ENCODE data around the gene ERGIC3.

The ERGIC3 gene

GRCh38 chr20:35575958-35576357, 34.1 kb downstream of the ERGIC3 start:
- Histone ChIP-seq H3K4me1 (ENCODE audit: control insufficient read depth in 2 of 2, insufficient read depth in 2 of 2, low read length in 2 of 2) (peaks cover 10 to 12% of the 10 kb centered on the region in 2 donors), H3K9ac (ENCODE audit: low read depth in 1 of 2, low read length in 2 of 2) (no peak overlapping the region), H3K27me3 (ENCODE audit: control insufficient read depth in 2 of 2, insufficient read depth in 2 of 2, low read length in 2 of 2) (no peaks in the 10 kb centered on the region), H3K9me3 (ENCODE audit: control insufficient read depth in 2 of 2, low read length in 2 of 2) (no peaks in the 10 kb centered on the region), H3K27ac (ENCODE audit: low read depth in 2 of 2, low read length in 2 of 2) (peak overlapping the region; percentile 68), H3K36me3 (ENCODE audit: control insufficient read depth in 2 of 2, insufficient read depth in 2 of 2, low read length in 2 of 2) (no peaks in the 10 kb centered on the region), H3K4me3 (ENCODE audit: low read length in 2 of 2) (peak overlapping the region; percentile 9 to 26)

- no peaks in the 10 kb centered on the region for H3K27me3 ChIP-seq (ENCODE audit: control insufficient read depth in 2 of 2, insufficient read depth in 2 of 2, low read length in 2 of 2)
- H3K9me3 ChIP-seq (ENCODE audit: control insufficient read depth in 2 of 2, low read length in 2 of 2), result no peaks in the 10 kb centered on the region
- peaks cover 10 to 12% of the 10 kb centered on the region in 2 donors for H3K4me1 ChIP-seq (ENCODE audit: control insufficient read depth in 2 of 2, insufficient read depth in 2 of 2, low read length in 2 of 2)
- no peak overlapping the region for H3K4me3 ChIP-seq (ENCODE audit: low read length in 2 of 2)
- no peaks in the 10 kb centered on the region for H3K36me3 ChIP-seq (ENCODE audit: control insufficient read depth in 2 of 2, insufficient read depth in 2 of 2, low read length in 2 of 2)
- no peak overlapping the region for H3K27ac ChIP-seq (ENCODE audit: low read depth in 2 of 2, low read length in 2 of 2)
- H3K9ac ChIP-seq (ENCODE audit: low read depth in 1 of 2, low read length in 2 of 2), result no peak overlapping the region
These were observed 34.9 kb downstream of the ERGIC3 start for GRCh38 chr20:35576816-35577215.

GRCh38 chr20:35578469-35578868, 36.6 kb downstream of the ERGIC3 start:
- Histone ChIP-seq H3K36me3 (ENCODE audit: control insufficient read depth in 2 of 2, insufficient read depth in 2 of 2, low read length in 2 of 2) (no peaks in the 10 kb centered on the region), H3K4me3 (ENCODE audit: low read length in 2 of 2) (no peak overlapping the region), H3K4me1 (ENCODE audit: control insufficient read depth in 2 of 2, insufficient read depth in 2 of 2, low read length in 2 of 2) (peaks cover 10 to 12% of the 10 kb centered on the region in 2 donors), H3K9me3 (ENCODE audit: control insufficient read depth in 2 of 2, low read length in 2 of 2) (no peaks in the 10 kb centered on the region), H3K9ac (ENCODE audit: low read depth in 1 of 2, low read length in 2 of 2) (no peak overlapping the region), H3K27ac (ENCODE audit: low read depth in 2 of 2, low read length in 2 of 2) (no peak overlapping the region), H3K27me3 (ENCODE audit: control insufficient read depth in 2 of 2, insufficient read depth in 2 of 2, low read length in 2 of 2) (no peaks in the 10 kb centered on the region)

- Histone ChIP-seq H3K36me3 (ENCODE audit: control insufficient read depth in 2 of 2, insufficient read depth in 2 of 2, low read length in 2 of 2) (no peaks in the 10 kb centered on the region), H3K4me3 (ENCODE audit: low read length in 2 of 2) (no peak overlapping the region), H3K9me3 (ENCODE audit: control insufficient read depth in 2 of 2, low read length in 2 of 2) (no peaks in the 10 kb centered on the region), H3K27ac (ENCODE audit: low read depth in 2 of 2, low read length in 2 of 2) (no peak overlapping the region), H3K9ac (ENCODE audit: low read depth in 1 of 2, low read length in 2 of 2) (no peak overlapping the region), H3K4me1 (ENCODE audit: control insufficient read depth in 2 of 2, insufficient read depth in 2 of 2, low read length in 2 of 2) (peaks cover 10 to 12% of the 10 kb centered on the region in 2 donors), H3K27me3 (ENCODE audit: control insufficient read depth in 2 of 2, insufficient read depth in 2 of 2, low read length in 2 of 2) (no peaks in the 10 kb centered on the region)
These were observed 37.3 kb downstream of the ERGIC3 start for GRCh38 chr20:35579196-35579595.

- no peaks in the 10 kb centered on the region for H3K9me3 ChIP-seq (ENCODE audit: control insufficient read depth in 2 of 2, low read length in 2 of 2)
- no peak overlapping the region for H3K4me3 ChIP-seq (ENCODE audit: low read length in 2 of 2)
- no peaks in the 10 kb centered on the region for H3K27me3 ChIP-seq (ENCODE audit: control insufficient read depth in 2 of 2, insufficient read depth in 2 of 2, low read length in 2 of 2)
- H3K9ac ChIP-seq (ENCODE audit: low read depth in 1 of 2, low read length in 2 of 2), result no peak overlapping the region
- H3K4me1 ChIP-seq (ENCODE audit: control insufficient read depth in 2 of 2, insufficient read depth in 2 of 2, low read length in 2 of 2), result no peaks in the 10 kb centered on the region
- H3K27ac ChIP-seq (ENCODE audit: low read depth in 2 of 2, low read length in 2 of 2), result no peak overlapping the region
- H3K36me3 ChIP-seq (ENCODE audit: control insufficient read depth in 2 of 2, insufficient read depth in 2 of 2, low read length in 2 of 2), result no peaks in the 10 kb centered on the region
These were observed 40.3 kb downstream of the ERGIC3 start for GRCh38 chr20:35582131-35582530.

- Histone ChIP-seq H3K4me1 (ENCODE audit: control insufficient read depth in 2 of 2, insufficient read depth in 2 of 2, low read length in 2 of 2) (no peaks in the 10 kb centered on the region), H3K9ac (ENCODE audit: low read depth in 1 of 2, low read length in 2 of 2) (no peak overlapping the region), H3K4me3 (ENCODE audit: low read length in 2 of 2) (no peak overlapping the region), H3K9me3 (ENCODE audit: control insufficient read depth in 2 of 2, low read length in 2 of 2) (no peaks in the 10 kb centered on the region), H3K36me3 (ENCODE audit: control insufficient read depth in 2 of 2, insufficient read depth in 2 of 2, low read length in 2 of 2) (no peaks in the 10 kb centered on the region), H3K27me3 (ENCODE audit: control insufficient read depth in 2 of 2, insufficient read depth in 2 of 2, low read length in 2 of 2) (no peaks in the 10 kb centered on the region), H3K27ac (ENCODE audit: low read depth in 2 of 2, low read length in 2 of 2) (no peak overlapping the region)
These were observed 41.0 kb downstream of the ERGIC3 start for GRCh38 chr20:35582741-35583404.

- H3K27me3 ChIP-seq (ENCODE audit: control insufficient read depth in 2 of 2, insufficient read depth in 2 of 2, low read length in 2 of 2), result no peaks in the 10 kb centered on the region
- no peak overlapping the region for H3K27ac ChIP-seq (ENCODE audit: low read depth in 2 of 2, low read length in 2 of 2)
- H3K4me3 ChIP-seq (ENCODE audit: low read length in 2 of 2), result no peak overlapping the region
- H3K9ac ChIP-seq (ENCODE audit: low read depth in 1 of 2, low read length in 2 of 2), result no peak overlapping the region
- no peaks in the 10 kb centered on the region for H3K36me3 ChIP-seq (ENCODE audit: control insufficient read depth in 2 of 2, insufficient read depth in 2 of 2, low read length in 2 of 2)
- H3K4me1 ChIP-seq (ENCODE audit: control insufficient read depth in 2 of 2, insufficient read depth in 2 of 2, low read length in 2 of 2), result no peaks in the 10 kb centered on the region
- no peaks in the 10 kb centered on the region for H3K9me3 ChIP-seq (ENCODE audit: control insufficient read depth in 2 of 2, low read length in 2 of 2)
These were observed 42.0 kb downstream of the ERGIC3 start for GRCh38 chr20:35583636-35584560.

GRCh38 chr20:35586751-35587425, 45.0 kb downstream of the ERGIC3 start:
- no peak overlapping the region for H3K4me3 ChIP-seq (ENCODE audit: low read length in 2 of 2)
- no peak overlapping the region for H3K9ac ChIP-seq (ENCODE audit: low read depth in 1 of 2, low read length in 2 of 2)
- H3K4me1 ChIP-seq (ENCODE audit: control insufficient read depth in 2 of 2, insufficient read depth in 2 of 2, low read length in 2 of 2), result no peaks in the 10 kb centered on the region
- H3K27me3 ChIP-seq (ENCODE audit: control insufficient read depth in 2 of 2, insufficient read depth in 2 of 2, low read length in 2 of 2), result no peaks in the 10 kb centered on the region
- H3K27ac ChIP-seq (ENCODE audit: low read depth in 2 of 2, low read length in 2 of 2), result no peak overlapping the region
- no peaks in the 10 kb centered on the region for H3K36me3 ChIP-seq (ENCODE audit: control insufficient read depth in 2 of 2, insufficient read depth in 2 of 2, low read length in 2 of 2)
- H3K9me3 ChIP-seq (ENCODE audit: control insufficient read depth in 2 of 2, low read length in 2 of 2), result no peaks in the 10 kb centered on the region

GRCh38 chr20:35587436-35587835, 45.6 kb downstream of the ERGIC3 start:
- Histone ChIP-seq H3K9ac (ENCODE audit: low read depth in 1 of 2, low read length in 2 of 2) (no peak overlapping the region), H3K9me3 (ENCODE audit: control insufficient read depth in 2 of 2, low read length in 2 of 2) (no peaks in the 10 kb centered on the region), H3K36me3 (ENCODE audit: control insufficient read depth in 2 of 2, insufficient read depth in 2 of 2, low read length in 2 of 2) (no peaks in the 10 kb centered on the region), H3K4me3 (ENCODE audit: low read length in 2 of 2) (no peak overlapping the region), H3K27me3 (ENCODE audit: control insufficient read depth in 2 of 2, insufficient read depth in 2 of 2, low read length in 2 of 2) (no peaks in the 10 kb centered on the region), H3K27ac (ENCODE audit: low read depth in 2 of 2, low read length in 2 of 2) (no peak overlapping the region), H3K4me1 (ENCODE audit: control insufficient read depth in 2 of 2, insufficient read depth in 2 of 2, low read length in 2 of 2) (peaks cover 0 to 1% of the 10 kb centered on the region in 2 donors)

GRCh38 chr20:35588397-35588796, 46.5 kb downstream of the ERGIC3 start:
- H3K9ac ChIP-seq (ENCODE audit: low read depth in 1 of 2, low read length in 2 of 2), result no peak overlapping the region
- peaks cover 3 to 4% of the 10 kb centered on the region in 2 donors for H3K4me1 ChIP-seq (ENCODE audit: control insufficient read depth in 2 of 2, insufficient read depth in 2 of 2, low read length in 2 of 2)
- H3K27ac ChIP-seq (ENCODE audit: low read depth in 2 of 2, low read length in 2 of 2), result no peak overlapping the region
- no peaks in the 10 kb centered on the region for H3K36me3 ChIP-seq (ENCODE audit: control insufficient read depth in 2 of 2, insufficient read depth in 2 of 2, low read length in 2 of 2)
- no peaks in the 10 kb centered on the region for H3K9me3 ChIP-seq (ENCODE audit: control insufficient read depth in 2 of 2, low read length in 2 of 2)
- H3K27me3 ChIP-seq (ENCODE audit: control insufficient read depth in 2 of 2, insufficient read depth in 2 of 2, low read length in 2 of 2), result no peaks in the 10 kb centered on the region
- no peak overlapping the region for H3K4me3 ChIP-seq (ENCODE audit: low read length in 2 of 2)

Measured in mucosa of rectum (tissue), 2 donors.